Testis (tissue), 3 donors: Measurements from ENCODE around the gene CTSG. TPM values are rescaled to one million over a fixed set of nuclear protein-coding genes. Genes with fewer than 3 reads are reported as not detected.

Experiments
- DNase-seq: peaks from one replicate; pipeline ENCODE4 v3.0.0-alpha.2; 2019
- H3K27ac ChIP-seq, 2 donors: fragments of 200-600 bp; sonication (generic); one replicate each; pipeline ENCODE4 v1.5.1; 2019
- H3K27me3 ChIP-seq: fragments of 200-600 bp; sonication (generic); one replicate; pipeline ENCODE4 v1.5.1; 2019
- H3K36me3 ChIP-seq: fragments of 200-600 bp; sonication (generic); one replicate; pipeline ENCODE4 v1.5.1; 2017; ENCODE audit warnings: low read depth; ENCODE audit errors: missing control alignments
- H3K4me1 ChIP-seq: fragments of 200-600 bp; sonication (generic); one replicate; pipeline ENCODE4 v1.5.1; 2019
- H3K4me3 ChIP-seq, 2 donors: fragments of 200-600 bp; sonication (generic); one replicate each; pipeline ENCODE4 v1.5.1; 2017 to 2019
- H3K9me3 ChIP-seq: fragments of 200-600 bp; sonication (generic); one replicate; pipeline ENCODE4 v1.5.1; 2017
- POLR2A ChIP-seq: fragments of 450-650 bp; IDR thresholded peaks from one replicate; pipeline ENCODE4 v1.6.1; 2017; ENCODE audit warnings: antibody characterized with exemption, mild to moderate bottlenecking, moderate library complexity
- WGBS, 2 donors: methylation state at CpG; one replicate each; pipeline ENCODE4 v1.1.5; 2018; 5-methylcytosine and 5-hydroxymethylcytosine counted together
- intact Hi-C: fragments of 100-400 bp; cut with DNase I; formaldehyde crosslinking; loops from one replicate; pipeline ENCODE4 v1.15.1; 2023; ENCODE audit warnings: low total_unique reads
- polyA plus RNA-seq: library from polyadenylated mRNA; stranded (reverse); fragments of 350-450 nt; fragmentation: Illumina TruSeq; extraction: RNeasy Lipid Tissue Mini Kit (QIAGEN cat#74804); gene quantifications from one replicate; pipeline ENCODE4 v1.2.3, GENCODE V29; 2014; ENCODE audit warnings: low read depth, low replicate concordance; ENCODE audit not compliant: insufficient read depth
- total RNA-seq, 2 donors: library from RNA; depleted of rRNA; stranded (reverse); fragments of >200 nt; gene quantifications; one replicate each; pipeline ENCODE4 v1.2.3, GENCODE V29; 2016
- TF ChIP-seq, protein P1 (sequence below), 3 experiments: fragments of 450-650 bp in 2 of 3; fragments of 200-600 bp in 1 of 3; sonication (generic) in 1 of 3; IDR thresholded peaks; one replicate each; pipeline ENCODE4 v1.5.1; 2016 to 2019; ENCODE audit warnings: antibody characterized with exemption in 3 of 3, mild to moderate bottlenecking in 2 of 3, moderate library complexity in 1 of 3

Gene CTSG
- total and polyA plus RNA-seq, 3 donors from 2014 or later = 3.8 to 9.2 TPM; not detected in 1

DNA sequence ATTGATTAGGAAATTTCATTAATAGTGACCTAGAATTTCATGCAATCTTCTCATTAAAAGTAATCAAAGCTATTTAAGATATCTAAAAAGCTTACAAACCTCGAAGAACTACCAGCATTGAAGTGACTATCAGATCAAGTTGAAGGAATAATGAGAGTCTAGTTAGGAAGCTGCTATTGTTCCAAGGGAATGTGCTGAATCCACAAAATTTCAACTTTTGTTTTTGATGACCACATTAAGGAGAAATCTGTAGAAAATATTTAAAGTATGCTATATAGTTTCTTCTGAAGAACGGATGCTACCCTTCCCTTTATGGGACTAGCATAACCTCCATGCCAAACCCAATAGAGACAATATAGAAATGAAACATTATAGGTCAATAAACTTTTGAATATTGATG, 2.5 kb upstream of the CTSG start:
- Histone ChIP-seq H3K4me3 (no peak overlapping the region), H3K27ac (no peak overlapping the region), H3K9me3 (no peaks in the 10 kb centered on the region), H3K4me1 (no peaks in the 10 kb centered on the region), H3K27me3 (no peaks in the 10 kb centered on the region), H3K36me3 (no peaks in the 10 kb centered on the region)
- WGBS, 2 donors = 76 to 78% methylated on average over 2 of the region's 2 CpGs
- no peak for TF ChIP-seq POLR2A
- TF ChIP-seq, protein P1, sequence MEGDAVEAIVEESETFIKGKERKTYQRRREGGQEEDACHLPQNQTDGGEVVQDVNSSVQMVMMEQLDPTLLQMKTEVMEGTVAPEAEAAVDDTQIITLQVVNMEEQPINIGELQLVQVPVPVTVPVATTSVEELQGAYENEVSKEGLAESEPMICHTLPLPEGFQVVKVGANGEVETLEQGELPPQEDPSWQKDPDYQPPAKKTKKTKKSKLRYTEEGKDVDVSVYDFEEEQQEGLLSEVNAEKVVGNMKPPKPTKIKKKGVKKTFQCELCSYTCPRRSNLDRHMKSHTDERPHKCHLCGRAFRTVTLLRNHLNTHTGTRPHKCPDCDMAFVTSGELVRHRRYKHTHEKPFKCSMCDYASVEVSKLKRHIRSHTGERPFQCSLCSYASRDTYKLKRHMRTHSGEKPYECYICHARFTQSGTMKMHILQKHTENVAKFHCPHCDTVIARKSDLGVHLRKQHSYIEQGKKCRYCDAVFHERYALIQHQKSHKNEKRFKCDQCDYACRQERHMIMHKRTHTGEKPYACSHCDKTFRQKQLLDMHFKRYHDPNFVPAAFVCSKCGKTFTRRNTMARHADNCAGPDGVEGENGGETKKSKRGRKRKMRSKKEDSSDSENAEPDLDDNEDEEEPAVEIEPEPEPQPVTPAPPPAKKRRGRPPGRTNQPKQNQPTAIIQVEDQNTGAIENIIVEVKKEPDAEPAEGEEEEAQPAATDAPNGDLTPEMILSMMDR (IDR thresholded peaks at IDR 0.05) = no peak
- intact Hi-C loops = no loop called here
- no peak for DNase-seq

DNA sequence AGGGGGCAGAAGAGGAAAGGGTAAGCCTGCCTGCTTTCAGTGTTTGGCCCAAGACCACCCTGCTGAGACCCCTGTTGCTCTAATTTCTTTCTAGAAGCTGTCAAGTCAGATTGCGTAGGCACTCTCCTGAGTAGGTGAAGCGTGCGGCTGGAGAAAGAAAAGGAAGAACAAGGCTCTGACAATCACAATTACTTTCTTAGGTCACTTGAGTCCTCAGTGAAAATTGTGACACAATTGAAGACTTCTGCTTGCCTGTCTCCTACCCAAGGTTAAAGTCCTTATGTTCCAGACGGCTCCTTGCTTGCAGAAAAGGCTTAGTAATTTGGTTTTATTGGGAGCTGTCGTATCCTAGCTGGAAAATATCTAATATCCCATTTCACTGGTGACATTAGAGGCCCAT, 721 bp upstream of the CTSG start:
- H3K9me3 ChIP-seq = no peaks in the 10 kb centered on the region
- intact Hi-C loops = no loop called here
- DNase-seq = no peak
- no peaks in the 10 kb centered on the region for H3K4me1 ChIP-seq
- no peak overlapping the region for H3K4me3 ChIP-seq
- H3K27me3 ChIP-seq = no peaks in the 10 kb centered on the region
- TF ChIP-seq, protein P1 (IDR thresholded peaks at IDR 0.05) = no peak
- H3K27ac ChIP-seq = no peak overlapping the region
- 83 to 84% methylated on average over 5 of the region's 5 CpGs for WGBS, 2 donors
- H3K36me3 ChIP-seq = no peaks in the 10 kb centered on the region

DNA sequence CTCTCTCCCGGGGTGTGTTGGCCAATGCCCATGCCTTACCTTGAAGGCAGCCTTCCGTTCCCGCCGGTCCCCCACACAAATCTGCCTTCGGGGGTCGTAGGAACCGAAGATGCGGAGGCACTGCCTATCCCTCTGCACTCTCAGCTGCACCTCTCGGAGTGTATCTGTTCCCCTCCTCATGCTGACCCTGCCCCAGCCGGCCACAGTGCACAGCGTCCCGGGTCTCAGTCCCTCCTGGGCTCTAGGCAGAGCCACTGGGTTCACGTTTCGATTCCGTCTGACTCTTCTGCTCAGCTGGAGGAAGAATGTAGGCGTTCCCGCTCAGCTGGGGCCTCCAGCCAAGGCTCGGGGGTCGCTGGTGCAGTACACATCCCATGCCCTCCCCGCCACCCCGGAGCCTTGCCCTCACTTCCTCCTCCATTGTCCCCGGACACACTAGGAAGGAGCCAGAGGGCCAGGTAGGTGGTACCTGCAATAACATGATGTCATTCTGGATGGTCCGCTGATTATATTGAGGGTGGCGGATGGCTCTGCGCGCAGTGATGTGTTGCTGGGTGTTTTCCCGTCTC, 1.8 kb downstream of the CTSG start:
- DNase-seq = no peak
- Histone ChIP-seq H3K4me1 (no peaks in the 10 kb centered on the region), H3K9me3 (no peaks in the 10 kb centered on the region), H3K27me3 (no peaks in the 10 kb centered on the region), H3K36me3 (no peaks in the 10 kb centered on the region), H3K4me3 (peak overlapping the region in 1 of 2 donors; percentile 27), H3K27ac (no peak overlapping the region)
- TF ChIP-seq, protein P1 (IDR thresholded peaks at IDR 0.05) = no peak
- WGBS, 2 donors = 68 to 79% methylated on average over 13 to 27 of the region's 27 CpGs
- intact Hi-C loops = no loop called here

DNA sequence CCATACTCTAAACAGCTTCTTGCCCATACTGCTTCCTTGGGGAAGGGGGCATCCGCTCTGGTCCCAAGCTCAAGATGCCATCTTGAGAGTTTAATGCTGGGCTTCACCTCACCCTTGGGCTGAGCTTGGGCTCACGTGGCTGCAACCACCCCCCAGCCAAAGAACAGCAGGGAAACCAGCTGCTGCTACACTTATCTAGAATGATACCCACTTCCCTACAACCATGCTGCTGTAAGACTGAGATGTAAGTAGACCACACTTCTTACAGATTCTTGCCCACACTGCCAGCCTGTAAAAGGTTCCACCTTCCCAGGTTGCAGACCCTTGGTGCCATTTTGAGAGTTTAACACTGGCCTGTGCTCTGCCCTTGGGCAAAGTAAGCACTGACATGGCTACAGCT, 9.7 kb downstream of the CTSG start:
- DNase-seq = no peak
- intact Hi-C loops = no loop called here
- Histone ChIP-seq H3K36me3 (no peaks in the 10 kb centered on the region), H3K9me3 (no peaks in the 10 kb centered on the region), H3K4me1 (no peaks in the 10 kb centered on the region), H3K27me3 (no peaks in the 10 kb centered on the region), H3K4me3 (no peak overlapping the region), H3K27ac (no peak overlapping the region)
- no peak for TF ChIP-seq POLR2A
- TF ChIP-seq, protein P1 (IDR thresholded peaks at IDR 0.05) = no peak
- WGBS, 2 donors = 54 to 65% methylated on average over 2 of the region's 2 CpGs

DNA sequence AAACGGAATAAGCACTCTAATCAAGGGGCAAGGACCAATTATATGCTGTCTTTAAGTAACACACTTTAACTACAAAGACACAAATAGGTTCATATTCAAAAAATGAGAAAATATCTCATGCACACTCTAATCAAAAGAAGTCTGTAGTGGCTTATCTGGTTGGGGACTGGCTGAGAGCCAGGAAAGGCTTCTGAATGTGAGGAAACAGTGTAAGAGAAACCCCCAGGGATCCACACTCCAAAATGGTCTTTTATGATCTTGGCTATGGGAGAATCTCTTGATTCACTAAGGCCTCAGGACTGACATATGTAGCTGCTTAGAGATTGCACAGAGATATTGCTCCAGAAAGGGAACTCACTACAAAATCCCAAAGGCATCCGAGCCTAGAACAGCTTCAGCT, 10.3 kb downstream of the CTSG start:
- no peak overlapping the region for H3K4me3 ChIP-seq
- H3K27ac ChIP-seq = no peak overlapping the region
- no peaks in the 10 kb centered on the region for H3K9me3 ChIP-seq
- no peak for DNase-seq
- WGBS, 2 donors = 72 to 76% methylated on average over 2 of the region's 2 CpGs
- no peaks in the 10 kb centered on the region for H3K4me1 ChIP-seq
- TF ChIP-seq, protein P1 (IDR thresholded peaks at IDR 0.05) = no peak
- no peak for TF ChIP-seq POLR2A
- no peaks in the 10 kb centered on the region for H3K27me3 ChIP-seq
- H3K36me3 ChIP-seq = no peaks in the 10 kb centered on the region
- intact Hi-C loops = no loop called here
